ENCODE results near the gene ZSWIM4.

The ZSWIM4 gene

GRCh38 chr19:13797870-13798269 is 2.6 kb downstream of the ZSWIM4 start:
- H3K4me3 ChIP-seq (ENCODE audit: low read depth, low read length), result no peak overlapping the region
- no peak for DNase-seq (ENCODE audit: low read depth)

DNA sequence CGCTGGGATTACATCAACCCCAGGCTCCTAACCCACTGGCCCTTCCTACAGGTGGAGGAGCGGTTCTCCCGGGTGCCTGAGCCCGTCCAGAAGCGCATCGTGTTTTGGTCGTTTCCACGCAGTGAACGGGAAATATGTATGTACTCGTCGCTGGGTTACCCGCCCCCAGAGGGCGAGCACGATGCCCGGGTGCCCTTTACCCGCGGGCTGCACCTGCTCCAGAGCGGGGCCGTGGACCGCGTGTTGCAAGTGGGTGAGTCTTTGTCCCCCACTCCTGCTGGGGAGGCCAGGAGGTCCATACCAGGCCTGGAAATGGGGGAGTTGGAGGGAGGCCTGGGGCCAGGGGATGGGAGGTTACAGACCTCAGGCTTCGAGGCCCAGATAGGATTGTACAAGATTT is 4.4 kb downstream of the ZSWIM4 start:
- H3K4me3 ChIP-seq (ENCODE audit: low read depth, low read length), result no peak overlapping the region
- TF ChIP-seq, protein P1, sequence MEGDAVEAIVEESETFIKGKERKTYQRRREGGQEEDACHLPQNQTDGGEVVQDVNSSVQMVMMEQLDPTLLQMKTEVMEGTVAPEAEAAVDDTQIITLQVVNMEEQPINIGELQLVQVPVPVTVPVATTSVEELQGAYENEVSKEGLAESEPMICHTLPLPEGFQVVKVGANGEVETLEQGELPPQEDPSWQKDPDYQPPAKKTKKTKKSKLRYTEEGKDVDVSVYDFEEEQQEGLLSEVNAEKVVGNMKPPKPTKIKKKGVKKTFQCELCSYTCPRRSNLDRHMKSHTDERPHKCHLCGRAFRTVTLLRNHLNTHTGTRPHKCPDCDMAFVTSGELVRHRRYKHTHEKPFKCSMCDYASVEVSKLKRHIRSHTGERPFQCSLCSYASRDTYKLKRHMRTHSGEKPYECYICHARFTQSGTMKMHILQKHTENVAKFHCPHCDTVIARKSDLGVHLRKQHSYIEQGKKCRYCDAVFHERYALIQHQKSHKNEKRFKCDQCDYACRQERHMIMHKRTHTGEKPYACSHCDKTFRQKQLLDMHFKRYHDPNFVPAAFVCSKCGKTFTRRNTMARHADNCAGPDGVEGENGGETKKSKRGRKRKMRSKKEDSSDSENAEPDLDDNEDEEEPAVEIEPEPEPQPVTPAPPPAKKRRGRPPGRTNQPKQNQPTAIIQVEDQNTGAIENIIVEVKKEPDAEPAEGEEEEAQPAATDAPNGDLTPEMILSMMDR (IDR thresholded peaks at IDR 0.05; ENCODE audit: insufficient read depth, low read depth, low read length, missing control alignments), result no peak
- DNase-seq (ENCODE audit: low read depth), result no peak

More at GRCh38 chr19:13797870-13798269, 2.6 kb downstream of the ZSWIM4 start:
- TF ChIP-seq, protein P1 (IDR thresholded peaks at IDR 0.05; ENCODE audit: insufficient read depth, low read depth, low read length, missing control alignments), result no peak

DNA sequence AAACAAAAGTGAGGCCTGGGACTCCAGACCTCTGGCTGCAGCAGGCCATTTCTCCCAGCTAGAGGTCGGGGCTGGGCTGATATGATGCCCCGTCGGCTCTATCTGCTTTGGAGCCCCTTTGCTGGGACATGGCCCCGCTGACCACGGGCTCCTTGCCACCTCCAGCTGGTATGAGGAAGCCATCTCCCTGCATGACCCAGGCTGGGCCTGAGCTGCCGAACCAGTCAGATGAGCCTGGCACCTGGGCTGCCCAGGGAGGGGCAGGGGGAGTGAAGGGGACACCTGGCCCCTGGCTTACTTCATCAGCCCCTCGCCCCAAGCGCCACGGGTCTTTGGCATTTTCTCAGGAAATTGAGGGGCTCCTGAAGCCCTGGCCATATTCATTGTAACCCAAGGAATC is 7.8 kb downstream of the ZSWIM4 start:
- H3K4me3 ChIP-seq (ENCODE audit: low read depth, low read length), result no peak overlapping the region
- no peak for DNase-seq (ENCODE audit: low read depth)
- TF ChIP-seq, protein P1 (IDR thresholded peaks at IDR 0.05; ENCODE audit: insufficient read depth, low read depth, low read length, missing control alignments), result no peak

DNA sequence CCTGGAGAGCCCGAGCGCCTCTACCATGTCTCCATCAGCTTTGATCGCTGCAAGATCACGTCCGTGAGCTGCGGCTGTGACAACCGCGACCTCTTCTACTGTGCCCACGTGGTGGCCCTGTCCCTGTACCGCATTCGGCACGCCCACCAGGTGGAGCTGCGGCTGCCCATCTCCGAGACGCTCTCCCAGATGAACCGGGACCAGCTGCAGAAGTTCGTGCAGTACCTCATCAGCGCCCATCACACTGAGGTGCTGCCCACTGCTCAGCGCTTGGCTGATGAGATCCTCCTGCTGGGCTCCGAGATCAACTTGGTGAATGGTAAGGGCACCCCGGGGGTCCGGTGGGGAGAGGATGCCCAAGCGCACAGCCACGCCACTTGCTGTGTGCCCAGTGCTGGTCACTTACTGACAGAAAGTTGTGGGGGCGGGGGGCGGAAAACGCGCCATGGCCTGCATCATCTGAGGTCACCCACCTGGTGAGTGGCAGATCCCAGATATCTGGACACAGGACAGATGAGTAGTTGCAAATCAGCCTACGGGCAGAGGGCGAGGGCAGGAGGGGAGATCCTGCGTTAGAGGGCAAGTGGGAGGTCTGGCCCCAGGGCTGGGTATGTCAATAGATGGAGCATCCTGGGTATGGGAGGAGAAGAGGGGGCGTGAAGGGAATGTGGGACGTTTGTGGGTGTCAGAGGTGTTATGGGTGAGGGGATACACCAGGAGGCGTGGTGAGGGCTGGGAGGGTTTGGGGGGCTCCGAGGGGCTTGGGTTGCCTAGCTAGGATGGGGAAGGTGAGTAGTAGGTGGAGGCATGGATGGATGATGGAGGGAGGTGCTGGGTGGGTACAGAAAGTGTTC is 9.8 kb downstream of the ZSWIM4 start:
- TF ChIP-seq, protein P1 (IDR thresholded peaks at IDR 0.05; ENCODE audit: insufficient read depth, low read depth, low read length, missing control alignments), result no peak
- DNase-seq (ENCODE audit: low read depth), result no peak
- no peak overlapping the region for H3K4me3 ChIP-seq (ENCODE audit: low read depth, low read length)

DNA sequence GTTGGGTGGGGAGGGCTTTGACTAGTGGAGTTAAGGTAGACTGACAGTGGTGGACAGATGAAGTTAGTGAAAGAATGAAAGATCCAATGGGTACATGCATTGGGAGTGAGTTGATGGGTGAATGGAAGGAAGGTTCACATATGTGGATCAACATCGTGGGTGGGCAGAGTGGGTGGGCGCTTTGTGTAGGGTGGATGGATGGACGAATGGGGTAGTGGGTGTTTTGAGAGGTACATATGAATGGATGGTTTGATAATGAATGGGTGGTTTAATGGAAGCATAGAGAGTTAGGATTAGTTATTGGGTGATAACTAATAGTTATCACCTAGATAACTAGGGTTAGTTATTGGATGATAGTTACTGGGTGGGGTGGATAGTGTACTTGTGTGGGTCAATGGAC is 11.5 kb downstream of the ZSWIM4 start:
- TF ChIP-seq, protein P1 (IDR thresholded peaks at IDR 0.05; ENCODE audit: insufficient read depth, low read depth, low read length, missing control alignments), result no peak
- no peak overlapping the region for H3K4me3 ChIP-seq (ENCODE audit: low read depth, low read length)
- no peak for DNase-seq (ENCODE audit: low read depth)

DNA sequence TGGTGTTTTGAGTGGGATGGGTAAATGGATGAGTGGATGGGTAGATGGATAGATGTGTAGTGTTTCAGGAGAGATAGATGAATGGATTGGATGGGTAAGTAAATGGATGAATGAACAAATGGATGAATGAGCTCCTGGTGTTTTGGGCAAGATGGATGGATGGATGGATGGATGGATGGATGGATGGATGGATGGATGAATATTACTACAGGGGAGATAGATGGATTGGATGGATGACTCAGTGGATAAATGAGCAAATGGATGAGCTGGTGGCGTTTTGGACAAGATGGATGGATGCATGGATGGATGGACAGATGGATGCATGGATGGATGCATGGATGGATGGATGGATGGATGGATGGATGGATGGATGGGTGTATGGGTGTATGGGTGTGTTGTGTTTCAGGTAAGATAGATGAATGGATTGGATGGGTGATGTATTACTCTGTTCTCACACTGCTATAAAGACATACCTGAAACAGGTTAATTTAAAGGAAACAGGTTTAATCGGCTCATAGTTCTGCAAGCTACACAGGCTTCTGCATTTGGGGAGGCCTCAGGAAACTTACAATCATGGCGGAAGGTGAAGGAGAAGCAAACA is 12.3 kb downstream of the ZSWIM4 start:
- DNase-seq (ENCODE audit: low read depth), result no peak
- H3K4me3 ChIP-seq (ENCODE audit: low read depth, low read length), result no peak overlapping the region
- TF ChIP-seq, protein P1 (IDR thresholded peaks at IDR 0.05; ENCODE audit: insufficient read depth, low read depth, low read length, missing control alignments), result no peak

Measured in GM12865 (cell line).